ENCODE results near the gene HOOK2. TPM values are rescaled to one million over a fixed set of nuclear protein-coding genes. Genes with fewer than 3 reads are reported as not detected.

Gene HOOK2
- polyA plus RNA-seq, 1 donor from 2014 or later: 28.4 TPM

DNA sequence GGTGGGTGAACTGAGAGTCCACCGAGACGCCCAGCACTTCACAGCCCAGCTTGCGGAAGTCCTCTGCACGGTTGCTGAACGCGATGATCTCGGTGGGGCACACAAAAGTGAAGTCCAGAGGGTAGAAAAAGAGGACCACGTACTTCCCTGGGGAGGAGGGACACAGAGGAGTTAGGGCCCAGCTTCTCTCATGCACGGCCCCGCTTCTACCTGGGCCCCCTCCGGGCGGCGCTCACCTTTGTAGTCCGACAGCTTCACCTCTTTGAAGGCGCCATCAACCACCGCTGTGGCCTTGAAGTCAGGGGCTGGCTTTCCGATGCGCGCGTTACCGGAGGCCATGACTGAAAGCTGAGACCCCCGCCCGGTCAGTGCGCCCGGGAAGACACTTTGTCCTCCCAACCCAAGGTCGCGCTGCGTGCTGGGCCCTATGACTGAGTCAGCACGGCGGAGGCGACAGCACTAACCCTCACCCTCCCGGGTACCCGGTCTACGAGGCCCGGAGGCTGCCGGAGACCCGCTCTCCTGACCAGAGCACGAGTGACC, 25.6 kb upstream of the HOOK2 start:
- H3K27ac ChIP-seq (ENCODE audit: low read length): peak overlapping the region; percentile 85
- peak overlapping the region; percentile 70 for H2AFZ ChIP-seq (ENCODE audit: low read depth, low read length)
- H3K79me2 ChIP-seq (replicated peaks; ENCODE audit: insufficient read depth, low read length): peaks cover 19% of the 10 kb centered on the region
- no peaks in the 10 kb centered on the region for H3K9me3 ChIP-seq (ENCODE audit: low read length)
- H3K27me3 ChIP-seq (ENCODE audit: insufficient read depth, low read depth, low read length): no peaks in the 10 kb centered on the region
- peak overlapping the region; percentile 97 for H3K9ac ChIP-seq (ENCODE audit: low read length)
- peak overlapping the region; percentile 95 for H3K4me3 ChIP-seq (ENCODE audit: low read length)
- no peaks in the 10 kb centered on the region for H3K36me3 ChIP-seq (ENCODE audit: insufficient read depth, low read length)
- H3K4me2 ChIP-seq (ENCODE audit: low read length): peak overlapping the region; percentile 93
- H4K20me1 ChIP-seq (ENCODE audit: insufficient read depth): no peaks in the 10 kb centered on the region
- no peaks in the 10 kb centered on the region for H3K9me2 ChIP-seq (ENCODE audit: insufficient read depth, low read length)
- TF ChIP-seq SMC3 (conservative IDR thresholded peaks at IDR 0.05; ENCODE audit: poor library complexity): no peak
- no peak for TF ChIP-seq RAD21 (conservative IDR thresholded peaks at IDR 0.05)
- TF ChIP-seq POLR2AphosphoS5 (IDR thresholded peaks at IDR 0.05): no peak
- TF ChIP-seq, protein P1, sequence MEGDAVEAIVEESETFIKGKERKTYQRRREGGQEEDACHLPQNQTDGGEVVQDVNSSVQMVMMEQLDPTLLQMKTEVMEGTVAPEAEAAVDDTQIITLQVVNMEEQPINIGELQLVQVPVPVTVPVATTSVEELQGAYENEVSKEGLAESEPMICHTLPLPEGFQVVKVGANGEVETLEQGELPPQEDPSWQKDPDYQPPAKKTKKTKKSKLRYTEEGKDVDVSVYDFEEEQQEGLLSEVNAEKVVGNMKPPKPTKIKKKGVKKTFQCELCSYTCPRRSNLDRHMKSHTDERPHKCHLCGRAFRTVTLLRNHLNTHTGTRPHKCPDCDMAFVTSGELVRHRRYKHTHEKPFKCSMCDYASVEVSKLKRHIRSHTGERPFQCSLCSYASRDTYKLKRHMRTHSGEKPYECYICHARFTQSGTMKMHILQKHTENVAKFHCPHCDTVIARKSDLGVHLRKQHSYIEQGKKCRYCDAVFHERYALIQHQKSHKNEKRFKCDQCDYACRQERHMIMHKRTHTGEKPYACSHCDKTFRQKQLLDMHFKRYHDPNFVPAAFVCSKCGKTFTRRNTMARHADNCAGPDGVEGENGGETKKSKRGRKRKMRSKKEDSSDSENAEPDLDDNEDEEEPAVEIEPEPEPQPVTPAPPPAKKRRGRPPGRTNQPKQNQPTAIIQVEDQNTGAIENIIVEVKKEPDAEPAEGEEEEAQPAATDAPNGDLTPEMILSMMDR (IDR thresholded peaks at IDR 0.05; ENCODE audit: poor library complexity, severe bottlenecking): no peak
- TF ChIP-seq, protein P2, sequence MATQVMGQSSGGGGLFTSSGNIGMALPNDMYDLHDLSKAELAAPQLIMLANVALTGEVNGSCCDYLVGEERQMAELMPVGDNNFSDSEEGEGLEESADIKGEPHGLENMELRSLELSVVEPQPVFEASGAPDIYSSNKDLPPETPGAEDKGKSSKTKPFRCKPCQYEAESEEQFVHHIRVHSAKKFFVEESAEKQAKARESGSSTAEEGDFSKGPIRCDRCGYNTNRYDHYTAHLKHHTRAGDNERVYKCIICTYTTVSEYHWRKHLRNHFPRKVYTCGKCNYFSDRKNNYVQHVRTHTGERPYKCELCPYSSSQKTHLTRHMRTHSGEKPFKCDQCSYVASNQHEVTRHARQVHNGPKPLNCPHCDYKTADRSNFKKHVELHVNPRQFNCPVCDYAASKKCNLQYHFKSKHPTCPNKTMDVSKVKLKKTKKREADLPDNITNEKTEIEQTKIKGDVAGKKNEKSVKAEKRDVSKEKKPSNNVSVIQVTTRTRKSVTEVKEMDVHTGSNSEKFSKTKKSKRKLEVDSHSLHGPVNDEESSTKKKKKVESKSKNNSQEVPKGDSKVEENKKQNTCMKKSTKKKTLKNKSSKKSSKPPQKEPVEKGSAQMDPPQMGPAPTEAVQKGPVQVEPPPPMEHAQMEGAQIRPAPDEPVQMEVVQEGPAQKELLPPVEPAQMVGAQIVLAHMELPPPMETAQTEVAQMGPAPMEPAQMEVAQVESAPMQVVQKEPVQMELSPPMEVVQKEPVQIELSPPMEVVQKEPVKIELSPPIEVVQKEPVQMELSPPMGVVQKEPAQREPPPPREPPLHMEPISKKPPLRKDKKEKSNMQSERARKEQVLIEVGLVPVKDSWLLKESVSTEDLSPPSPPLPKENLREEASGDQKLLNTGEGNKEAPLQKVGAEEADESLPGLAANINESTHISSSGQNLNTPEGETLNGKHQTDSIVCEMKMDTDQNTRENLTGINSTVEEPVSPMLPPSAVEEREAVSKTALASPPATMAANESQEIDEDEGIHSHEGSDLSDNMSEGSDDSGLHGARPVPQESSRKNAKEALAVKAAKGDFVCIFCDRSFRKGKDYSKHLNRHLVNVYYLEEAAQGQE (IDR thresholded peaks at IDR 0.05; ENCODE audit: borderline replicate concordance): no peak
- no peak for TF ChIP-seq TAF1 (IDR thresholded peaks at IDR 0.05; ENCODE audit: low read depth)
- no peak for TF ChIP-seq EP300 (conservative IDR thresholded peaks at IDR 0.05; ENCODE audit: poor library complexity, severe bottlenecking)
- TF ChIP-seq EZH2 (IDR thresholded peaks at IDR 0.05; ENCODE audit: borderline replicate concordance, insufficient read depth, low read length, poor library complexity, severe bottlenecking): no peak
- no peaks in the 10 kb centered on the region for H3F3A ChIP-seq (ENCODE audit: insufficient read depth, low read length, poor library complexity, severe bottlenecking)

DNA sequence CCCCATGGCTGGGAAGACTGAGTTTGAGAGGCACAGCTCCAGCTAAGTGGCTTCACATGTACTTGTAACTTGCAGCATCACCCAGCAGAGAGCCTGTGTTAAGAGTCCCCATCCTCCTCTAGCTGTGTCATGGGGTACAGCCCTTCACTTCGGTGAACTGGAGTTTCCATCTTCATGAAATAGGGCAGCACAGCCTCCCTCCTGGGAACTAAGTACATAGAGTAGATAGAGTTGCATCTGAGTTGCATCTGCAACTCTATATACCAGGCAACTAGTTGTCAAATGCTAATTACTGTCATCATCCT, 25.1 kb upstream of the HOOK2 start:
- no peaks in the 10 kb centered on the region for H3K9me2 ChIP-seq (ENCODE audit: insufficient read depth, low read length)
- H4K20me1 ChIP-seq (ENCODE audit: insufficient read depth): no peaks in the 10 kb centered on the region
- no peaks in the 10 kb centered on the region for H3F3A ChIP-seq (ENCODE audit: insufficient read depth, low read length, poor library complexity, severe bottlenecking)
- peak overlapping the region; percentile 93 for H3K4me2 ChIP-seq (ENCODE audit: low read length)
- no peaks in the 10 kb centered on the region for H3K36me3 ChIP-seq (ENCODE audit: insufficient read depth, low read length)
- peak overlapping the region; percentile 95 for H3K4me3 ChIP-seq (ENCODE audit: low read length)
- no peak overlapping the region for H2AFZ ChIP-seq (ENCODE audit: low read depth, low read length)
- peak overlapping the region; percentile 97 for H3K9ac ChIP-seq (ENCODE audit: low read length)
- no peak for TF ChIP-seq EZH2 (IDR thresholded peaks at IDR 0.05; ENCODE audit: borderline replicate concordance, insufficient read depth, low read length, poor library complexity, severe bottlenecking)
- TF ChIP-seq EP300 (conservative IDR thresholded peaks at IDR 0.05; ENCODE audit: poor library complexity, severe bottlenecking): no peak
- TF ChIP-seq SMC3 (conservative IDR thresholded peaks at IDR 0.05; ENCODE audit: poor library complexity): no peak
- TF ChIP-seq TAF1 (IDR thresholded peaks at IDR 0.05; ENCODE audit: low read depth): no peak
- TF ChIP-seq RAD21 (conservative IDR thresholded peaks at IDR 0.05): no peak
- TF ChIP-seq POLR2AphosphoS5 (IDR thresholded peaks at IDR 0.05): no peak
- TF ChIP-seq, protein P2 (IDR thresholded peaks at IDR 0.05; ENCODE audit: borderline replicate concordance): no peak
- no peak for TF ChIP-seq MXI1 (conservative IDR thresholded peaks at IDR 0.05; ENCODE audit: poor library complexity, severe bottlenecking)
- TF ChIP-seq, protein P1 (IDR thresholded peaks at IDR 0.05; ENCODE audit: poor library complexity, severe bottlenecking): no peak
- H3K27ac ChIP-seq (ENCODE audit: low read length): peak overlapping the region; percentile 85
- no peaks in the 10 kb centered on the region for H3K27me3 ChIP-seq (ENCODE audit: insufficient read depth, low read depth, low read length)
- H3K79me2 ChIP-seq (replicated peaks; ENCODE audit: insufficient read depth, low read length): peaks cover 19% of the 10 kb centered on the region
- H3K9me3 ChIP-seq (ENCODE audit: low read length): no peaks in the 10 kb centered on the region

Measured in neural cell (in vitro differentiated cells).